Fibroblast of skin of right biceps (primary cell): Measurements from ENCODE around the gene GPR55.
A peak's percentile ranks its signal among the peaks of the same experiment; 100 is the strongest.

Experiments
- DNase-seq: peaks from one replicate; pipeline ENCODE4 v3.0.0-alpha.2; 2013

Gene GPR55

GRCh38 chr2:230934231-230935129, 9.4 kb upstream of the GPR55 start:
- DNase-seq, result no peak

GRCh38 chr2:230933521-230934180, 8.6 kb upstream of the GPR55 start:
- no peak for DNase-seq

- peak; percentile 20 for DNase-seq
These were observed 7.8 kb upstream of the GPR55 start for GRCh38 chr2:230932556-230933511.

- DNase-seq, result no peak
These were observed 6.7 kb upstream of the GPR55 start for GRCh38 chr2:230931556-230932231.

GRCh38 chr2:230930928-230931555, 6.0 kb upstream of the GPR55 start:
- DNase-seq, result no peak

DNA sequence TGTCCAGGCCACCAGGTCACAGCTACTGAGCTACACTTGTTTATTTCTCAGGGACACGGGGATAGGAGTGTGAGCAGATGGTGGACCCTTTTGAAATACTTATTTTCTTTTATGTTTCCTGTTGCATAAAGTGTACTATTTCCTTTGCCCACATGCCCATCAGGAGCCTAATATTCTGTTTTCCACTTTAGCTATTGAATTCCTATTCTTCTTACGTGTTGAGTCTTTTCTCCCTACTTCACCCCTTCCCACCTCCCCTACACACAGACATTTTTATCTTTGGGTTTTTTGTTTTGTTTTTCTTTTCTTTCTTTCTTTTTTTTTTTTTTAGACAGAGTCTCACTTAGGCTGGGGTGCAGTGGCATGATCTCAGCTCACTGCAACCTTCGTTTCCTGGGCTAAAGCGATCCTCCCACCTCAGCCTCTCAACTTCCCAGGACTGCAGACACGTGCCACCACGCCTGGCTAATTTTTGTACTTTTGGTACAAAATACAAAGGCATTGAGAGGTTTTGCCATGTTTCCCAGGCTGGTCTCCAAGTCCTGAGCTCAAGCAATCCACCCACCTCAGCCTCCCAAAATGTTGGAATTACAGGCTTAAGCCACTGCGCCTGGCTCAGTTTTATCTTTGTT, 5.2 kb upstream of the GPR55 start:
- no peak for DNase-seq

DNA sequence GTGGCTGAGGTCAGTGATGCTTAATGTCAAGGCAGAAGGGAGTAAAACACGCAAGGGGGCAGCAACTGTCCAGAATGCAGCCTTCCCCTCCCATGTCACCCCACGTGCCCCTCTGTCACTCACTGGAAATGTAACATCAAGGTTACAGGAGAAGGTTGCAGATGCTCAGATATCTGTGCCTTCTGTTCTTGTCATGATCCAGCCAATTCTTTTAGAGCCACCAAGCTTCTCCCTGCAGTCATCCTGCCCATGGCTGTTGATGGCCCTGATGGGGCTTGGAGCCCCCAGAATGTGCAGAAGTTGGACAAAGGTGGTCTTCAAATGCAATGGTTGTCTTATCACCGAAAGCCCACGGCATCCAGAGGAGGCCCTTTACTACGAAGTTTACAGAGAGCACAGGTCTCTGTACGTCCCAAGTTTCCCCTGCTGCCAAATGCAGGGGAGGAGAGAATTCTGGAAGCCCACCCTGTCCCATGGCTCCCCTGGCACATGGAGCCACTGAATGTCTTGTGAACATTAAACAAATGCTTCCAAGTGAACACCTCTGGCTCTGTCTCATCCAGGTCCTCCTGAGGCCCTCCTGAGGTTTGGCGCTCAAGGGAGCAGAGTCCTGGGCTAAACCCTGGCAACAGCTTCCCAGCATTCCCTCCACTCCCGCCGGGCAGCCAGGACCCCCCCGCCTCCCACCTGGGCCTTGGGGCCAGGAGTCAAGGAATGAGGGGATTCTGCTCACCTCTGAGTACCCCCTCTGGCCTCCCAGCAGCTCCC, 4.5 kb upstream of the GPR55 start:
- no peak for DNase-seq

DNA sequence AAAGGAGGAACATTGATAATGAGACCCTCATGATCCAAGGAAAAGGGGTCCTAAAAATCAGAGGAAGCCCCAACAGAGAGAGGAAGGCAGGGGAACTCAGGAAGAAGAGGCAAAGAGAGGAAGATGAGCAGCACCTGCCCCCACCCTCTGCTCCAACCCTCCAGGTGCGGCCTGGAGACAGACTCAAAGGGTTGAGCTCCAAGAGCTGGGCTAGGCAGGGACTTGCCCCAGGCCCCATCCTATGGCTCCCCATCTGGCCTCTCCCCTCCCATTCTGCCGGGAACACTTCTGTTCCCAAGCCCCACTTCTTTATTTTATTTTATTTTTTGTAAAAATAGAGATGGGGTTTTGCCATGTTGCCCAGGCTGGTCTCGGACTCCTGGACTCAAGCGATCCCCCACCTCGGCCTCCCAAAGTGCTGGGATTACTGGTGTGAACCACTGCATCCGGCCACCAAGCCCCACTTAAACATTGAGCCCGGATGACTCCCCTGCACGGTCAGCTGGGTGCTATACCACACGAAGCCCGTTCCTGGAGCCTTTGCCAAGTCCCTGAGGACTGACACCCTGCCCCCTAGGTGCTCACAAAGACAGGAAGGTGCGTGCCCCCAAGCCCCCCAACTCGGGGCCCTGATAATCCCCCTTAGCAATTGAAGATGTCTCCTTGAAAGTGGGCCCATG, 3.8 kb upstream of the GPR55 start:
- no peak for DNase-seq

DNA sequence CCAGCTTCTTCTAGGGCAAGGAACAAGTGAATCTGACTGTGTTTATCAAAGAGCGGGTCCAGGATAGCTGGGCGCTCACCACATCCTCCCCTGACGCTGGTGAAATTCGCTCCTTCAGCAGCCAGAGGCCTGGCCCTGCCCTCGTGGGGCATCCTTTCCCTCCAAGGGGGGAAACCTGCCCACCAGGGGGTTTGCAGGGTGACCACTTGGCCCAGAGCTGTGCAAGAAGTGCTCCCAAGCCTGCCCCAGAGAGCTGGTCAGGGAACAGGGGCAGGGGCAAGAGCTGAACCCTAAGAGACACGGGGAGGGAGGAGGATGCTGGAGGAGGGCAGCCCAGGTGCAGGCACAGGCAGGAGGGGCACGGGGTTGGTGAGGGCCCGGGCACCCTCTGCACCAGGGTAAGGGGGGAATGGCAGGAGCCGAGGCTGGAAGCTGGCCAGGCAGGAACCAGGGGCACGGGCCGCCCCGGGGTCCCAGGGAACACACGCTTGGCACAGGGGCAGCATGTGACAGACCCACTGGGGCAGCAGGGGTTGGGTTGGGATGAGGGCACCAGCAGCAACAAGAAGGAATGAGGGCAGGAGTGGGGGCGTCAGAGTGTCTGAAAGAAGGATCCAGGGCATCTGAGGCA, 2.8 kb upstream of the GPR55 start:
- no peak for DNase-seq

- no peak for DNase-seq
These were observed 1.1 kb upstream of the GPR55 start for GRCh38 chr2:230925879-230926765.

GRCh38 chr2:230925443-230925878, 419 bp upstream of the GPR55 start:
- no peak for DNase-seq

DNA sequence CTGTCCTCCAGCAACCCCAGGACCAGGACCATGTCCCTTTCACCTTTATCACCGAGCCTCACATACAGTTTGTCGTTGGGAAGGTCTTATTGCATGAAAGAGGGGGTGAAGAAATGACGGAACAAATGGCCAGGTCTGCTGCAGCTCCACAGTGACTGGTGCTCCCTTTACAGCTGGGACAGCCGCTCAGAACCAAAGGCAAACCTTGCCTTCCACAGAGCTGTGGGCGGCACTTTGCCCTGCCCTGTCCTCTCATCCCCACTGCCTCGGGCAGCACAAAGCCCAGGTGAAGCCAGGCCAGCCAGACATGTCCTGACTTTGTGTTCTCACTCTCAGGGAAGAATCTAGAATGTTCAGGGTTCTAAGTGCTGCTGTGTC, 961 bp downstream of the GPR55 start:
- no peak for DNase-seq

DNA sequence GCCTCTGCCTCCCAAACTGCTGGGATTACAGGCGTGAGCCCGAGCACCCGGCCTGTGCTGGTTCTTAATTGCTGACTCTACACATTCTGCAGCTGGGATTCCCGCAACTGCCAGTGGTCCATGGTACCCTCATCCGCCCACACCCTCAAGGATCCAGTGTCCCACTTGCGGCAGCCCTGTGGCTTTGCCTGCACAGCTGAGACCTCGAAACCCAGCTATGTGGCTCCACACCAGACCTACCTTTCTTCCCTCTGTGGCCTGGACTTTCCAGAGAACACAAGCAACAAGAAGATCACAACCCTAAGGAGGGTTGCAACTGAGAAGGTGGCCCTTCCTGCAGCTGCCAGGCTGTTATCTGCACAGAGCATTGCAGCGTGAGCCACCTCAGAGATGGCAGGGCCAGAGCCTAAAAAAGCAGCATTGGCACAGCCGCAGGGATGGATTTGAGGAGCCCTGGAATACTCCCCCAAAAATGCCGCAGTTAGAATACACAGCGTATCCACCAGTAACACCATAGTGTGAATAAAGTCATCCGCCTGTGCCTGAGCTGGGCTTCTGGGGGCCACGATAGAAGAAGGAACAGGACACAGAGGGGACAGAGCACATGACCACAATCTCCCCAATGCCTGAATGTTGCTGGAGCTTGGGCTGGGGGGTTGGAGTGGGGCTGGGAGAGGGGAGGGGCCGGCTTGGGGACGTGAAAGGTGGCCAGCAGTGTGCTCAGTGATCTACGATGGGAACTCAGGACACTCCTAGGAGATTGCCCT, 1.9 kb downstream of the GPR55 start:
- DNase-seq, result no peak

DNA sequence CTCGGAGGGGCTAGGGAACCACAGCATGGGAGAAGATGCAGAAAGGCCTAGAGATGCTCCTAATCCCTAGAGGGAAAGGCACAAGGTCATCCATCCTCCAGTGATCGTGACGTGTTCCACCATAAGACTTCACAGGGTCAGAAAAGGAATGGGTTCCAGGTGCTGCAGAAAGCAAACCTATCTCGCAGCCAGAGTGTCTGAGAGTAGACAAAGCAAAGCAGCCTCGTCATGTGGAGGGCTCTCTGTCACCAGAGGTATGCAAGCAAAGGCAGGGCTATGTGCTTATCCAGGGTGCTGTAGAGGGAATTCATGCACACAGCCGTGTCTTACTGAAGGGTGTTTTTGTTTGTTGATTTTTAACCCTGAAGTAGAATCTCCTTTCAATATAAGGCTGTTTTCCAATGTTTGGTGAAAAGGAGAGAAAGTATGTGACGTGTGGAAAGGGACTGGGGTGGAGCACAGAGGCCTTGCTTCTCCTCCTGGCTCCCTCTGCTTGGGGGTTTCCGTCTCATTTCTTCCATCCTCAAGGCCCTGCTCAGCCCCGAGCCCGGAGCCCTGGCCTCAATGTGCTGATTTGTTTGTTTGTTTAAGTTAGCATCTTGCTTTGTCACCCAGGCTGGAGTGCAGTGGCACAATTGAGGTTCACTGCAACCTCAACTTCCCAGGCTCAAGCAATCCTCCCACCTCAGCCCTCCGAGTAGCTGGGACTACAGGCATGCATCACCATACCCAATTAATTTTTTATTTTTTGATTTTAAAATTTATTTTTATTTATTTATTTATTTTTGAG, 3.0 kb downstream of the GPR55 start:
- DNase-seq, result no peak

- DNase-seq, result no peak
These were observed 4.9 kb downstream of the GPR55 start for GRCh38 chr2:230920167-230920566.

DNA sequence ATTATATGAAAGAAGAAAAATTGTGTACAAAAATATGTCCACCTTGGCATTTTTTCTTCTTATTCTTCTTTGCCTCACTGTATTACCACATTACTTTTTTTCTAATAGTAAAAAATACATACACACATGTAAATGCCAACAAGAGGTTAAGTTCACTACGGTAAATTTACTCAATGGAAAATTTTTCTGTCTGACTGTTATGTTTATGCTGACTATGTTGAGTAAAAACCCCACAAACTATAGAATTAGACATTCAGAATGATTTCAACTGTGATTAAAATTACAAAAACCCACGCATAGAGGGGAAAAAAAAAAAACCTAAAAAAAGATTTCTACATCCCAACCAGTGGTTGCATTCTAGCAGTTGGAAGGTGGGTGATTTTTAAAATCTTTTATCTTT, 5.4 kb downstream of the GPR55 start:
- DNase-seq, result no peak

GRCh38 chr2:230919240-230919639, 5.8 kb downstream of the GPR55 start:
- DNase-seq, result no peak
